NCI-H226 (cell line): ENCODE measurements around the gene HSPB1.
"Not testable (repeated sequence)": the region's sequence is repeated elsewhere in the genome, so short reads cannot be mapped to it uniquely, and the experiment has no call there.

Source experiments
- DNase-seq: peaks from one replicate; pipeline ENCODE4 v3.0.0-alpha.2; 2015

Gene HSPB1

DNA sequence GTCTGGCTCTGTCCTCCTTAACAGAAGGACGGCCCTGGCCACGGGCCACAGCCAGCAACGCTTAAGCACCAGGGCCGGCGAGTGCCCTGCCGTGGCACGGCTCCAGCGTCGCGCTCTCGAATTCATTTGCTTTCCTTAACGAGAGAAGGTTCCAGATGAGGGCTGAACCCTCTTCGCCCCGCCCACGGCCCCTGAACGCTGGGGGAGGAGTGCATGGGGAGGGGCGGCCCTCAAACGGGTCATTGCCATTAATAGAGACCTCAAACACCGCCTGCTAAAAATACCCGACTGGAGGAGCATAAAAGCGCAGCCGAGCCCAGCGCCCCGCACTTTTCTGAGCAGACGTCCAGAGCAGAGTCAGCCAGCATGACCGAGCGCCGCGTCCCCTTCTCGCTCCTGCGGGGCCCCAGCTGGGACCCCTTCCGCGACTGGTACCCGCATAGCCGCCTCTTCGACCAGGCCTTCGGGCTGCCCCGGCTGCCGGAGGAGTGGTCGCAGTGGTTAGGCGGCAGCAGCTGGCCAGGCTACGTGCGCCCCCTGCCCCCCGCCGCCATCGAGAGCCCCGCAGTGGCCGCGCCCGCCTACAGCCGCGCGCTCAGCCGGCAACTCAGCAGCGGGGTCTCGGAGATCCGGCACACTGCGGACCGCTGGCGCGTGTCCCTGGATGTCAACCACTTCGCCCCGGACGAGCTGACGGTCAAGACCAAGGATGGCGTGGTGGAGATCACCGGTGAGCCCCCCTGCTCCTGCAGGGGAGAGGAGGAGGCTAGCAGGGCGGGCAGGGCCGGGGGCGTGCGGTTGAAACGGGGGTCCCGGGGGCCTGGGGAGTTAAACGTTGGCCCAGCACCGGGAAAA, at the start of gene HSPB1:
HSPB1 (plus strand) TSS at position 327 of the 855 bp plus-strand sequence; CDS start at position 367, 40 bp downstream.
- peak; percentile 75 for DNase-seq

DNA sequence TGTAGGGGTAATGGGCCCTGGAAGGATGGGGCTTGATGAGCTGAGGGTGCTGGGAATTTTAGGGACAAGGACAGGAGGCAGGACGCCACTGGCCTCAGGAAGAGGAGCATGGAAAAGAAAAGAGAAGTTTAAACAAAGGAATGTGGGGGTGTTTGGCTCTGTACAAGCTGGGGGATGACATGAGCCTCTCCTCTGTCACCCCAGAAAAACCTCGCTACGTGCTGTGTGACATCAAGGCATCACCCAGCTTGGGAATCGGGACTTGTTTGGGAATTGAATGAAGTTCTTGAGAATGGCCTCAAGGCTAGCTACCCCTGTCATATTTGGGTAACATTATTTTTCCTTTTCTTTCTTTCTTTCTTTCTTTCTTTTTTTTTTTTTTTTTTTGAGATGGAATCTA, 47.7 kb upstream of the HSPB1 start:
- no peak for DNase-seq

DNA sequence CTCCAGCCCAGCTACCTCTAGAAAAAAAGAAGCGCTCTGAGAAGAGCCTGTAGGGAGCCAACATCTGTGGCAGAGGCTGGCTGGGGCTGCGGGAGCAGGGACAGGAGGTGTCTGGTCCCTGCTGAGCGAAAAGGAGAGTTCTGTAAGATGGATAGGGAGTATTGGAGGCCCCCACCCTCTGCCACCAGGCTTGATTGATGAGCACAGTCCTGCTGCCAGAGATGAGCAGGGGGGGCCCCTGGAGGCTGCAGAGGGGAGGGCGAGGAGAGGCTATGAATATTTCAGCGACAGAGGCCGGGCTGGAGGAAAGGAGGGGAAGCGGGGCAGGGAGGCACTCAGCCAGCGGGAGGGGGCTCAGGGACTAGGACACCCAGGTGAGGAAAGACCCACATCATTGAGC, 44.5 kb upstream of the HSPB1 start:
- DNase-seq, result no peak

DNA sequence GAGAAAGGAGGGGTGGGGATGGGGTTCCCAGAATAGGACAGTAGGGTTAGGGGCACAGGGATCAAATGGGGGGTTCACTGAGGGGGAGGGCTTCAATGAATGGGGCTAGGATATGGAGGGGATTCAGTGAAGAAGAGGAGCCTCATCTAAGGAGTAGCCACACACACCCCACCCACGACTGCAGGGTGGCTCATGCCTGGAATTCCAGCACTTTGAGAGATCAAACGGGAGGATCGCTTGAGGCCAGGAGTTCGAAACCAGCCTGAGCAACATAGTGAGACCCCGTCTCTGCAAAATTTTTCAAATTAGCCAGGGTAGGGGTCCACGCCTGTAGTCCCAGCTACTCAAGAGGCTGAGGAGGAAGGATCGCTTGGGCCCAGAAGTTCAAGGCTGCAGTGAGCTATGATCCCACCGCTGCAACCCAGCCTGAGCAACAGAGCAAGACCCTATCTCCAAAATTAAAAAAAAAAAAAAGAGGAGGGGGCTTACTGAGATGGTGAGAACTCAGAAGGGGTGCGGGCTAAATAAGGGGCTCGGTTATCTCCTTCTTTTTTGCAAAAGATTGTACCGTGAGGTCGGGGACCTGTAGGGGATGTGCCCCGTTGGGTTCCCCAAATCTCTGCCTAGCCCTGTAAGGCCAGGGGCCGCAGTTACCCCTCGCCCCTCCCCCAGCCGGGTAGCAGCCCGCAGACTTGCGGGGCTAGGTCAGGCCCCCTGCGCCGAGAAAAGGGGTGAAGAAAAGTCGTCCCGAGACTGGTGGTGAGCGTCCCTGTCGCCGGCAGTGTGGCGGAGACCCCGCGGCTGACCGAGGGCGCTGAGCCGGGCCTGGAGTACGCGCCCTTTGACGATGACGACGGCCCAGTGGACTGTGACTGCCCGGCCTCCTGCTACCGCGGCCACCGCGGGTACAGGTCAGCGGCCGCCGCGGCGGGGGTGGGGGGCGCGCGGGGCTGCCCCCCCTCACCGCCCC, 43.1 kb upstream of the HSPB1 start:
- DNase-seq, result no peak

DNA sequence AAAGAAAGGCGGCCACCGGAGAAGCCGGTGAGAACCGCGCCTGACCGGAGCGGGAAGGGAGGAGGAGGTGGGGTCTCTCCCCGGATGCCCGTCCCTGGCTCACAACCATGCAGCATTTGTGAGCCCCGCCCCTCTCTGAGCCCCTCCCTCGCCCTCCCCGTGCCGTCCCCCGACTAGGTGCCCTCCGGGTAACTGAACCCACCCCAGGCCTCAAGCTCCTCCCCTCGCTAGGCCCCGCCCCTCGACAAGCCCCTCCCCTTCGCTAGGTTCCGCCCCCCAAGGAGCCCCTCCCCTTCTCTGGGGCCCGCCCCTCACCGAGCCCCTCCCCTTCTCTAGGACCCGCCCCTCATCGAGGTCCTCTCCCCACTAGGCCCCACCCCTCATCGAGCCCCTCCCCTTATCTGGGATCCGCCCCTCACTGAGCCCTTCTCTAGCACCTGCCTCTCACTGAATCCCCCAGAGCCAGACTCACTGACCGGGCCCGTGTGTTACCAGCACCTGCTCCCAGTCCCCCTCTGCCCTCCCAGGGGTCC, 42.2 kb upstream of the HSPB1 start:
- DNase-seq, result peak; percentile 62

DNA sequence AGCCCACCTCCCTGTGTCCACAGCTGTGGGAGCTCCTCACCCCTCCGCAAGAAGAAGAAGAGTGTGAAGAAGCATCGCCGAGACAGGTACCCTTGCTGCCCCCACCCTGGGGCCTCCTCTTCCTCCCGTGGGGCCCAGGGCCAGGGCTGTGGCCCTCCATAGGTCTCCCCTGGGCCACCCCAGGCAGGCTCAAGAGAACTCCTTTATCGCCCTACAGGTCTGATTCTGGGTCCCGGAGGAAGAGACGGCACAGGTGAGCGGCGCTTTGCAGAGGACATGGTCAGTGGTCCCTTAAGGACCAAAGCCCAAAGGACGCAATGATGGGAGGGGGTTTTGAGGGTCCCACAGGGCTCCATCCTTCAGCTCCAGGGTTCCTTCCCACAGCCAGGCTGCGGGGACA, 41.1 kb upstream of the HSPB1 start:
- DNase-seq, result no peak

DNA sequence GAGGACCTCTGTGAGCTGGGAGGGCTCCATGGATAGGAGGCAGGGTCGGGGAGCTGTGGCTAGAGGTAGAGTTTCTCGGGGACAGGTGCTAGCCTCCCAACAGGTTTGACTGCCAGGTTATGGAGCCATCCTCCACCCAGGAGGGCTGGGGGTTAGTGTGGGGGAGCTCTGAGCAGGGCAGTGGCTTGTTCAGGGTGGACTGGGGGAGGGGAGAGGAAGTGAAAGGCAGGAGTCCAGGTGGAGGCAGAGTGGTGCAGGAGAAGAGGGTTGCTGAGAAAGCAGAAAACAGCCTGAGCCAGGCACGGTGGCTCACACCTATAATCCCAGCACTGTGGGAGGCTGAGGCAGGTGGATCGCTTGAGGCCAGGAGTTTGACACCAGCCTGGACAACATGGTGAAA, 40.5 kb upstream of the HSPB1 start:
- DNase-seq, result no peak

DNA sequence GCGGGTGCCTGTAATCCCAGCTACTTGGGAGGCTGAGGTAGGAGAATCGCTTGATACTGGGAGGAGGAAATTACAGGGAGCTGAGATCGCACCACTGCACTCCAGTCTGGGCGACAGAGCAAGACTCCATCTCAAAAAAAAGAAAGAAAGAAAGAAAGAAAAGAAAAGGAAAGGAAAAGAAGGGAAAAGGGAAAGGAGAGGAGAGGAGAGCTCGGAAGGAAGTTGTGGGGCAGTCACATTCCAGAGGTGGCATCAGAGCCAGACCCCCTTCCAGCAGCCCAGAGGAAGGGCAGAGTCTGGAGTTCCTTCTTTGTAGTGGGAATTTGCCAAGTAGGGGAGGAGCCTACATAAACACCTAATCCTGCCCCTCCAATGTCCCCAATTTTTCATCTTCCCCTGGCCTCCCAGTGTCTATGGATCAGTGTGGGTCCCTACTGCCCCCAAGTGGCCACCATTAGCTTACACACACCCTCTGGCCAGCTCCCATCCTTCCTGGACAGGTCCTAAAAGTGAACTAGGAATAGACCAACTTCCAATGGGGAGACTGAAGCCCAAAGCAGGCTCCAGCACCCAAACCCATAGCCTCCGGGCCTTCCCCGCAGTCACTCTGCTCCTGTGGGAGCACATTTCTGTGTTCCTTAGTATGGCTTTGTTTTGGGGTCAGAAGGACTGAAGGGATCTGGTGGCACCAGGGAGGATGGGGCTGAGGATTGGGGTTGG, 39.6 kb upstream of the HSPB1 start:
- DNase-seq, result peak; percentile 40

DNA sequence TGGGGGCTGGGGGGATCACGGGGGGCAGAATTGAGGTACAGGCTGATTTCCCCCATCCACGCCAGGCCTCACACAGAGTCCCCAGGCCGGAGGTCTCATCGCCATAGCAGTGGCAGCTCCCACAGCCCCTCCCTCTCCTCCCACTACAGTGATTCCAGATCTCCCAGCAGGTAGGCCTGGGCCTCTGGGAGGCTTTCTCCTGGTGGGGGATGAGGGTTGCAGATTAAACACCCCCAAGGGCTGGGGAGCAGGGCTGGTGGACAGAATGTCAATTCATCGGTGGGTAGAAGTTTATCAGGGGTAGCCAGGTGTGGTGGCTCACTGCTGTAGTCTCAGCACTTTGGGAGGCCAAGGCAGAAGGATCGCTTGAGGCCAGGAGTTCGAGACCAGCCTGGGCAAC, 37.2 kb upstream of the HSPB1 start:
- DNase-seq, result no peak

DNA sequence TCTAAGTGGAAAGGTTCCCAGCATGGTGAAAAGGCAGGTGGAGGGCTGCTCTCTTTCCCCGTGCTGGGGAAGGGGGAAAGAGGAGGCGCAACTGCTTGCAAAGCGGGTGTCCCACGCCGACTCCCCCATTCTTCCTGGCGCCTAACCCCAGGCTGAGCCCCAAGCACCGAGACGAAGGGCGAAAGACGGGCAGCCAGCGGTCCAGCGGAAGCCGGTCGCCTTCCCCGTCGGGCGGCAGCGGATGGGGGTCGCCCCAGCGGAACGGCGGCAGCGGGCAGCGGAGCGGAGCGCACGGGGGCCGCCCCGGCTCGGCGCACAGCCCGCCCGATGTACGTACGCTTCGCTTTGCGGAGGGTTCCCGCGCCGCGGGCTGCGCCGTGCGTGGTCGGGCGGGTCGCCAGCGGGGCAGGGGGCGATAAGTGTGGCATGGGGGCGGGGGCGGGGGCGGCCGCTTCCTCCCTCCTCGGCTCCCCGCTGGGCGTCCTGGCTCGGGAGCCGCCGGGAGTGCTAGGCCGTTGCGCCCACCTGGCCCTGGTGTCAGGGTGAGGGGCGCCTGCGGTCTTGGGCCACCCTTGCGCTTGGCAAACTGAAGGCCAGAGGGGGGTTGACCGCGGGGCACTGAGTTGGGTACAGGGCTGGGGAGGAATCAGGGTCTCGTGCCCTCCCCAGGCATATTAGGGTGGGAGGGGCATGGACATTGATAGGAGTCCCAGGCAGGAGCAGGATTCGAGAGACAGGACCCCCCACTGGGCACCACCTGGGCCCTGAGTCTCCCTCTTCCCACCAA, 35.2 kb upstream of the HSPB1 start:
- DNase-seq, result no peak

DNA sequence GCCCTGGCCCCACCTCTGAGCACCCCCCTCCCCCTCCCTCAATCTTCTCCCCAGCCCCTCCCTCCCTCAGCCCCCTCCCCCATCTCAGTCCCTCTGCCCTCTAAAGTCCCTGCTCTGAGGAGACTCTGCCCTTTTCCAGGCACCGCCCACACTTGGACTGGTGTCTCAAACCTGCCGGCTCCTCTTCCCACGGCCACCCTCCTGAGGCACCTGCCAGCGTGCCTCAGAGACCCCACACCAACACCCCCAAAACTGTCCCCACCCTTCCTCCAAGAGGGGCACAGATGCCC, 34.6 kb upstream of the HSPB1 start:
- DNase-seq, result no peak

DNA sequence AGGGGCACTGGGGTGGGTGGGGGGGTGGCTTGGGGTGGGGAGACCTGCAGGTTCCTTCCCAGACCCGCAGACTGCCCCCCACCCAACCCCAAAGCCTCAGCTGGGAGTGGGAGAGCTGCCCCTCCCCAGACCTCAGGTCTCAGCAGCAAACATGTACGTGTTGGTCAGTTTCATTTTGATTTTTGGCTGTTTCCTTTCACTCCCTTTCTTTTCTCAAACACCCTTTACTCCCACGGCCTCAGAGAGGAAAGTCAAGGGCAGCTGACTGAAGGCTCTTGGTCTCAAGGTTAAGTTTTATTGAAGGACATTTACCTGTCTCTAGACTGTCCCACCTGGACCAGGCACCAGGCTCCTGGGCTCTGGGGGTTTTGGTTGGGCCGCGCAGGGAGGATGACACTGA, 34.1 kb upstream of the HSPB1 start:
- DNase-seq, result no peak

DNA sequence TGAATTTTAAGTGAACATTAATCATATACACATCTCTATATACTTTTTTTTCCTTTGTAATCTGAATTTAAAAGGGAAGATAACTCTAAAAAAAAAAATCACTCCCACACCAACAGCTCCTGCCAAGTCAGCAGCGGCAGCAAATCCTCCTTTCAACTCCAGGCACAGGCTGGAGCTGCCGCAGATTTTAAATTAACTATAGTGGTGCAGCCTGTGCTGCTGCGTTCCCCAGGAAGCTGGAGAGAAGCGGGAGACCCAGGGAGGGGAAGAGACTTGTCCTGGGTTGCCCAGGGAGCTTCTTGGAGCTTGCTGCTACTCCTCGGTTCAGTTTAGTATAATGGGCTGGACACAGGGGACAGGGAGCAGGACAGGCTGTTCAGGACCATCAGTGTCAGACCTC, 32.6 kb upstream of the HSPB1 start:
- no peak for DNase-seq

DNA sequence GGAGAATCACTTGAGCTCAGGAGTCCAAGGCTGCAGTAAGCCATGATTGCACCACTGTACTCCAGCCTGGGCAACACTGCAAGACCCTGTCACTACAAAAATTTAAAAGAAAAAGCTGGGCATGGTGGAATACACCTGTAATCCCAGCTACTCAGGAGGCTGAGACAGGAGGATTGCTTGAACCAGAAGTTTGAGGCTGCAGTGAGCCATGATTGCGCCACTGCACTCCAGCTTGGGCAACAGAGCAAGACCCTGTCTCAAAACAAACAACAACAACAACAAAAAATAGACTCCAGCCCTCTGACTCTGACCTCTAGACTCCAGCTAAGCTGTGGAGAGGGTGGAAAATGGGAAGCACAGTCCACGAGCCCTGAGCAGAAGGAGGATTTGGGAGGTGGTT, 31.1 kb upstream of the HSPB1 start:
- not testable (repeated sequence) for DNase-seq

DNA sequence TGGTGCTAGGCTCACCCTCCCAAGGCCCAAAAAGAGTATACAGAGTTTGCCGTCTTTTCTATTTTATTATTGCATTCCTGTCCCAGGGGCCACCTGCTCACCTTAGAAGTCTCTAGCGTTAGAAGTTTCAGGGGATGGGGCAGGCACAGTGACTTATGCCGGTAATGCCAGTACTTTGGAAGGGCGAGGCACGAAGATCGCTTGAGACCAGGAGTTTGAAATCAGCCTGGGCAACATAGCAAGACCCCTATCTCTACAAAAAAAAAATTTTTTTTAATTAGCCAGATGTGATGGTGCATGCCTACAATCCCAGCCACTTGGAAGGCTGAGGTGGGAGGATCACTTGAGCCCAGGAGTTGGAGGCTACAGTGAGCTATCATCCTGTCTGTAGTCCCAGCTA, 30.3 kb upstream of the HSPB1 start:
- DNase-seq, result no peak

DNA sequence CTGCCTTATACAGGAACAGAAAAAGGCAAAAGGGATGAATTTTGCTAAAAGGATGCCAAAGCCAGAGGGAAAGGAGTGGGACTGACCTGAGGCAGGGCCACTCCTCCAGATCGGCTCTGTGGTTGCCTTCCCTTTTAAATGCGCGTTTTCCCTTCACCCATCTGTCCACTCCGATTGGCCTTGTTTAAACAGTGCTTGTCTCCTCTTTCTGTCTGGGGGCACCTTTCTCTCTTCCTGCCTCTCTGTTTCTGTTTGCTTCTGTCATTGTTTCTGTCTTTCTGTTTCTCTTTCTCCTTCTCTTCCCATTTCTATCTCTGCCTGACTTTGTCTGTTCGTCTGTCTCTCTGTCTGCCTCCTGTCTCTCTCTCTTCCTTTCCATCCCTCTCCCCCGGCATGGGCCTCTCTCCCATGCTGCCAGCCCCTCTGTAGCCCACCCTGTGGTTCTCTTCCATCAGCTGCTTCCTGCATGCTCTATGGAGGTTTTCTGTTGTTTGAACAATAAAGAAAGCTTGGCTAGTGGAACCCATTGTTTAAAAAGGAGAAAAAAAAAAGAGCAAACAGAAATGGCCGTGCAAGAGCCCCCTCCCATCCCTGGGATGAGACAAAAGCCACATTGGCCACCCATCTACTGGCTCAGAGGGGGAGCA, 29.5 kb upstream of the HSPB1 start:
- no peak for DNase-seq

DNA sequence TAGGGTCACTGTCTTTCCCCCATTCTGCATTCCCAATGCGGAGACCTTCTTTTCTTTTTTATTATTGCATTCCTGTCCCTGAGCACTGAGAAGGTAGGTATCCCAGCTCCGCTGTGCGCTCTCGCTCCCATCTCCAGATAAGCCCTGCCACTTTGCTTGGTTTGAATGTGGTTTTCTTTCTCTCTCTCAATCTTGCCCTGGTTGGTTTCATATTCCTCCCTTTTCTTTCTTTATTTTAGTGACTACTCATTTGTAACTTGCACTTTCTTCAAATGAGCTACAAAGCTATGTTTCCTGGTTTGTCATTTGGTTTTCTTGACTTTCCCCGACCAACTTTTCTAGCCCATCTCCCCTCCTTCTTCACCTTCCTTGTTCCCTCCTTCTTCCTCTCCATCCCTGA, 29.0 kb upstream of the HSPB1 start:
- no peak for DNase-seq

DNA sequence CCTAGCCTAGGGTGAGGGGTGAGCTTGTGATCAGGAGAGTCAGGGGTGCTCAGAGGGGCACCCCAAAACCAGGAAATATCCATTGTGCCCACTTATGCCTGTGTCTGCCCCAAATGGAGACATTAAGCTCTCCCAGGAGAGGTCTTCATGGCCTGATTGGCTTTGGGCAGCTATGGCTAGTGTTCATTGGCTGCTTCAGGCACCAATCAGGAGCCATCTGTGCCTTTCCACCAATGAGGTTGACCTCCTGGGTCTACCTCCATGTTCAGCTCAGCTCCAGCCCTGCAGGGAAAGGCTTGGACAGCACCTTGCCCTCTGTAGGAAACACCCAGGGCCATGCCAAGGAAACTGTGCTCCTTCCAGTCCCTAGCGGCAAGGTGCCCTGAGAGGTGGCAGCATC, 23.9 kb upstream of the HSPB1 start:
- peak; percentile 49 for DNase-seq

DNA sequence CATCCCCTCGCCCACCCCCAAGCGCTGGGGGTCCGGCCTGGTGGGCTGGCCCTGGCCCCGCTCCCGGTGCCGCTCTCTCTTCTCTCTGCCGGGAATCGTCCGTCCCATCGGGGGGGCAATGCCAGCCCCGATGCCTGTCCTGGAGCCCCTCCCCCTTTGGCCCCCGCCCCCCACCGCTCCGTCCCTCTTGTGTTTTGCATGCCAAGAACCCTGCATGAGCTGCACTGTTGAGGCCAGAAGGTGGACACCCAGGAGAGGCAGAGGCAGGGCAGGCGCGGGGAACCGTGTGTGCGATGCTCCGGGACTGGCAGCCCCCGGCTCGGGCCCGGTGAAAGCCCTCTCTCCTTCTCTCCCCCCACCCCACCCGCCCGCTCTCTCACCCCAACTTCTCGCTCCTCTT, 22.1 kb upstream of the HSPB1 start:
- no peak for DNase-seq

DNA sequence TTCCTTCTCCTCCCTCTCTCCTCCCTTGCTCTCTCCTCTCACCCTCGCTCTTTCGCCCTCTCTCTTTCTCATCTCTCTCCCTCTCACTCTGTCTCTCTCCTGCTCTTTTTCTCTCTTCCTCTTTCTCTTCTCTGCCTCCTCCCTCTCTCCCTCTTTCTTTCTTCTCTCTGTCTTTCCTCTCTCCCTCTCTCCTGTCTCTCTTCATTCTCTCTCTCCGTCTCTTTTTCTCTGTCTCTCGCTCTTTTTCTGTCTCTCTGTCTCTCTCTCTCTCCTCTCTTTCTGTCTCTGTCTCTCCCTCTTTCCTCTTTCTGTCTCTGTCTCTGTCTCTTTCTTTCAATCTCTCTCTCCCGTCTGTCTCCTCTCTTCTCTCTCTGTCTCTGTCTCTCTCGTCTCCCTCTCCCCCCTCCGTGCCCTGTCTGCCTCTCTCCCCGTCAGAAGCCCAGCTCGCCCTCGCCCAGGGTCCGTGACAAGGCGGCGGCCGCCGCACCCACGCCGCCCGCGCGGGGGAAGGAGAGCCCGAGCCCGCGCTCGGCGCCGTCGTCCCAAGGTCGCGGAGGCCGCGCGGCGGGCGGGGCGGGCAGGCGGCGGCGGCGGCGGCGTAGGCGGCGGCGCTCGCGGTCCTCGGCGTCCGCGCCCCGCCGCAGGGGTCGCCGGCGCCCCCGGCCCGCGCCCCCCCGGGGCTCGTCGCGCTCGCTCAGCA, 21.3 kb upstream of the HSPB1 start:
- no peak for DNase-seq

DNA sequence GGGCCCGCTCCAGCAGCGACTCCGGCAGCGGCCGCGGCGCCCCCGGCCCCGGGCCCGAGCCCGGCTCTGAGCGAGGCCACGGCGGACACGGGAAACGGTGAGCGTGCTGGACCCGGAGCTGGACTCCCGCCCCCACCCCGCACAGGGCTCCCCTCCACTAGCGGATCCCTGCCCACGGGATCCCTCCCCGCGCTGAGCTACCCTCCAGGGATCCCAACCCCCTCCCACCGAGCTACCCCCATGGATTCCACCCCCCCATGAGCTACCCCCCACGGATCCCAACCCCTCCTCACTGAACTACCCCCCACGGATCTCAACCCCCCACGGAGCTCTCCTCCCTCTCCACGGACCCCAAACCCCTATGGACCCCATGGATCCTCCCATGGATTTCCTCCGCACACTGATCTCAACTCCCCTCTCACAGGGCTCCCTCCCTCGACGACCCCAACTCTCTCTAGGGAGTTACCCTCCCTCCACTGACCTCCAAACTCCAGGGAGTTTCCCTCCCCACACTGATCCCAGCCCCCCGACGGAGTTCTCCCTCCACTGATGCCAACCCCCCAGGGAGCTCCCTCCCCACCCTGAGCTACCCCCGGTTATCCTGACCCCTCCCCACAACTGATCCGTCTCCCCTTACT, 20.6 kb upstream of the HSPB1 start:
- no peak for DNase-seq
